Renal pelvis (tissue), 4 donors: Measurements from ENCODE around the gene KIF12. TPM values are rescaled to one million over a fixed set of nuclear protein-coding genes. Genes with fewer than 3 reads are reported as not detected.
A peak's percentile ranks its signal among the peaks of the same experiment; 100 is the strongest.
"Not testable (repeated sequence)": the region's sequence is repeated elsewhere in the genome, so short reads cannot be mapped to it uniquely, and the experiment has no call there.

Experiments used
- DNase-seq: peaks from one replicate; pipeline ENCODE4 v3.0.0-alpha.2; 2013
- polyA plus RNA-seq, 3 donors: library from polyadenylated mRNA; unstranded; fragments of 120-200 nt; gene quantifications; one replicate each; pipeline ENCODE4 v1.2.1, GENCODE V29; 2013; ENCODE audit not compliant: insufficient read length in 3 of 3

The KIF12 gene
- polyA plus RNA-seq, 3 donors = 191 to 249 (median 227) TPM

DNA sequence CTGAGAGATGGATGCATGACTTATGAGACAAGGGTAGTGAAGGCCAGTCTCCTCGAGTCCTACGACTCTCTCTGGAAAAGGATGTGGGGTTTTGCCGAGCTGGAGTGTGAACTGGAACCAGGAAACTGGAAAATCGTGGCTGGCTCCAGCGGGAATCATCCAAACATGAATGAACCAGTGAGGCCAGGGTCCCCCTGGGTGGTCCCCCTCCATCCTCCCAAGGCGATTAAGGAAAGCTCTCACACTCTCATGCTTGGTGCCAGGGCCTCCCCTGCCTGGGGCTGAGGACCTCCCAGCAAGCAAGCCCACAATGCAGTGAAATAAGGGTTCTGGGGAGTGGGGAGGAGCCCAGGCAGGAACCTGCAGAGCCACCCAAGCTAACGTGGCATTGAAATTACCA lies 11.4 kb downstream of the KIF12 start:
- DNase-seq = no peak

DNA sequence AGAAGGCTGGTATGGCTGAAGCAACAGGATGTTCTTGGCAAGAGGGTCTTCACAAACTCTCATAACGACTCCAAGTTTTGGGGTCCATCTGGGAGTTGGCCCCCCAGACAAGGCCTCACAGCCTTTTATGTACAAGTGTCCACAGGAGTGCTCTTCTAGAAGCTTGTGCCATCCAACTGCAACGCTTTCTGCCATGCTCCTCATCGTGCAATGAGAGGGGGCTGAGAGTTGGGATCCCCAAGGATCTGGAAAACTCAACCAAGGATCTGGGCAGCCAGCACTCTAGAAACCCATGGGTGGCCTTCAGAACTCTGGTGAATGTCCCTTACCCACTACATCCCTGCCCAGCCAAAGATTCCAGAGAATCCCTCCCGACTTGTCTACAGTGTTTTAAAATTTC lies 12.5 kb downstream of the KIF12 start:
- DNase-seq = no peak

DNA sequence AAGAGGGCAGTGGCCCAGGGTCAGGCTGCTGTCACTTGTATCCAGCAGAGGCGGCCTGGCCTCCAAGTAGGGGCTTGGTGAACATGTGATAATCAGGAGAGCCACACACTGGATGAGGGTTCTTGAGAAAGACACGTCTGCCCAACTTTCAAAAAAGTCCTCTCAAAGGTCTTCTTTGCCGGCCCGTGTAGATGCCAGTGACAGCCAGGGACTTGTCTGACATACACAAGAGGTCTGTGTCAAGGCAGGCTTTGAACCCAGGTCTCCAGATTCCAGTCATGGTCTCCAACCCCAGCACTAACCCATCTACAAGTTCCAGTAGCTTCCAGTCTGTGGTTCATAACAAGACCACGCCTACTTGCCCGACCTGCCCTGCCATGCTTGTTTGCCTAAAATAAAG lies 13.1 kb downstream of the KIF12 start:
- DNase-seq = no peak

GRCh38 chr9:114085387-114085789 lies 13.7 kb downstream of the KIF12 start:
- DNase-seq = no peak

DNA sequence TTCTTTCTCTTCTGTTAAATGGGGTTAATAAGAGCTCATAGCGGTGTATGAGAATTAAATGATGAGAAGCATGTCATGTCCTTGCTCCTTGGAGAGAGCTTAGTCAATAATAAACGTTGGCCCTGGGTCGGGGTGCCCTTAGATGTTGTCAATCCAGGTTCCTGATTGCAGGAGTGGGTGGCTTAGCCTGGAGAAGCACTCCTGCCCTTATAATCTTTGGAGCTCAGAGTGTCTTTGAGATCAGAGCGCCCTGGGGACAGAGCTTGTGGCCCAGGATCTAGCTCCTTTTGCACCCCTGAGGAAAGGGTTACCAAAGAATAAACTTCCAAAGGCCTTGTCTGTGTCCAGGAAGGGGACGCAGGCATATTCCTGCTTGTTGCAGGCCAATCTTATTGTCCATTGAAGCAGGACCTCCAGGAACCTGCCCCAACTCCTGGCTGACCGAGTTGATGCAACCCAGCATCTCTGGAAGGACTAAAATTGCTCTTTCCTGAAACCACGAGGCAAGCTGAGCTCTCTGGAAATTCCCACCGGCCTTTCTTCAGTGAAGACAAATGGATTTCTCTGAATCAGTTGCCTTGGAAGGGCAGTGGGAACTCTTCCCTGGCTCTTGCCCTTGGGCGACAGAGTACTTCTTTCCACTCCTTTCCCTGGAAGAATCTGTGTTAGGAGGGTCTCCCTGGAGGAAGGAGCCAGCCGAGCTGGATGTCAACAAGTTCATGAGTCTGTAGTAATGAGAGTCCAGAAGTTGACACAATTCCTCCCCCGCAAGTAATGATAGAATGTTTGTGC lies 14.6 kb downstream of the KIF12 start:
- no peak for DNase-seq

DNA sequence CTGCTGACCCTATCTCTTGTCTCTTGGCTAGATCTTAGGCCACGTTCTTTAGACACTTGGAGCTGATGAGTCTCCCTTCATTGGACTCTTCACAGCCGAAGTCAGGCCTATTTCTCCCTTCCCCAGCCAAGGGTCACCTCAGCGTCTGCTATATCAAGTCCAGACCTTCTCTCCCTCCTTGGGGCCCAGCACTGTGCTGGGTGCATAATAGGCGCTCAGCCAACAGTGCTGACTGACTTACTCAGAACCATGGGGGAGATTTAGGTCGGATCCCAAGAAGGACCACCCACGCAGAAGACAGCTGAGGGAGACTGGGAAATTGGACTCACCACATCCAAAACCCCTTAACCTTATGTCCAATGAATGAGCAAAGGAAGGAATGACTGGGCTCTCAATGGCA lies 15.4 kb downstream of the KIF12 start:
- no peak for DNase-seq

DNA sequence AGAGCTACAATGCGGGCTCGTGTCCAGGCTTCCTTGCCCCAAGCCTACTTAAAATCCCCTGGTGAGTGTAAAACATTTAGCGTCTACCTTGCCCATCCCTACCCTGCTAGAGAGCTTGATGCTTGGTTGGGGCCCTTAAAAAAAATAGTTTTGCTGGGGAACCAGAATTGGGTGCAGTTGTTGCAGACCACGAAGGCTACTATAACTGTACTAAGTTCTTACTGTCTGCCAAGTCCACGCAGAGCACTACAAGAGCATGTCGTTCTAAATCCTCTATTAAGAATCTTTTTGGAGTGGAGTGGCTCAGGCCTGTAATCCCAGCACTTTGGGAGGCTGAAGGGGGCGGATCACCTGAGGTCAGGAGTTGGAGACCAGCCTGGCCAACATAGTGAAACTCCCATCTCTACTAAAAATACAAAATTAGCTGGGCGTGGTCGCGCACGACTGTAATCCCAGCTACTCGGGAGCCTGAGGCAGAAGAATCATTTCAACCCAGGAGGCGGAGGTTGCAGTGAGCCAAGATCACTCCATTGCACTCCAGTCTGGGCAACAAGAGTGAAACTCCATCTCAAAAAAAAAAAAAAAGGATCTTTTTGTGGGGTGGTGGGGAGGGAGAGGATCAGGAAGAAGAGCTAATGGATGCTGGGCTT lies 16.2 kb downstream of the KIF12 start:
- DNase-seq = not testable (repeated sequence)

DNA sequence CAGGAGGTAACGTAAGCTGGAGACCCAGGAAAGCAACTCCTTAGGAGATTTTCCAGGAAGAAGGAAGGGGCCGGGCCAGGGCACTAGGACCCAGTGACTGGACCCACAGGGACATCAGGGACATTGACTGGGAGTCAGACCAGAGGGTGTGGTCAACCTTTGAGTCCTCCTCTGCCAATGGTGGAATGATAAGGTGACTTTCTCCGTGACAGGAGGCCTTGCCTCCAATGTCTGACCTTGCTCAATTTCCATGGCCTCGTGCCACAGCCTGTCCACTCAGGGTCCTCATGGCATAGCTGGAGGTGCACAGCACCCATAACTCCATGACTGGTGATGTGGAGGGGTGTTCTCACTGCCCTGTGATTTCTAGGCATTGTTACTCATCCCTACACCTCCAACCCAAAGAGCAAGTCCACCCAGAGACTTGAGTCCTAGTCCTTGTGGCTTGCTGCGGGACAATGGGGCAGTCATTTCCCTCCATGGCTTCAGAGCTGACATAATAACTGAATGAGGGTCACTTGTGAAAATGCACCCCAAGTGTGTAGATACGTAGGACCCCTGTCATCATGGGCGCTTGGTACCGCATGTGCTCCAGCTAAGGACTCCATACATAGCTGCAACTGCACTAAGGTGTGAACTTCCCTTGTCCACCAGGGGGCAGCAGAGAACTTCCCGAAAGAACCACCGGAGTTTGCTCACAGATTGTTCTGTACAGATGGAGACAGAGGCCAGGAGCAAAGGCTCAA lies 16.9 kb downstream of the KIF12 start:
- DNase-seq = peak; percentile 92

- no peak for DNase-seq
Observed at GRCh38 chr9:114081441-114082016, 17.6 kb downstream of the KIF12 start.

DNA sequence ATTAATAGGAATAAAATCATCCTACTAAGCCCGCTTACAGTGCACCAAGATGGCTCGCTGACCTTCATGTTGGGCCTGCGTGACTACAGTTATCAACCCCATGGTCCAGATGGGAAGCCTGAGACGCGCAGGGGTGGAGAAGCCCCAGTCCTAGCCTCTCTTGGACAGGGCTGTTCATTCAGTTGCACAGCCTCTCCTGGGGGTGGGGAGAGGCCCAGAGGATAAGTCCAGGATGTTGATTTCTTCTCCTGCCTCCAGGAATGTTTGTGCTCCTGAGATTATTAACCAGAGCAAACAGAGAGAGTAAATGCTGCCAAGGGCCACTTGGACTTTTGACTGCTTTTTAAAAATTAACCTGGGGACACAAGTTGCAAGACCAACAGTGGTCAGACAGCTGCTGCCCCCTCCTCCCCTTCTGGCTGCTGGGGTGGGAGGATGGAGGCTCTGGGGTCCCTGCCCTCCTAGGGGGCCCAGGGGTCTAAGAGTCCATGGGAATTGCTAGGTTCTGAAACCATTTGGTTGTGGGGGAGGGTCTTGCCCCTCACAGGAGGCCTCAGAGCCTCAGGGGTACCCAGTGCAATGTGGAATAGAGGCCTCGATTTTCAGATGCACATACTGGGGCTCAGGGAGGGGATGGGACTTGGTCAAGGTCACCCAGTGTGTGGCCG lies 18.2 kb downstream of the KIF12 start:
- peak; percentile 61 for DNase-seq

DNA sequence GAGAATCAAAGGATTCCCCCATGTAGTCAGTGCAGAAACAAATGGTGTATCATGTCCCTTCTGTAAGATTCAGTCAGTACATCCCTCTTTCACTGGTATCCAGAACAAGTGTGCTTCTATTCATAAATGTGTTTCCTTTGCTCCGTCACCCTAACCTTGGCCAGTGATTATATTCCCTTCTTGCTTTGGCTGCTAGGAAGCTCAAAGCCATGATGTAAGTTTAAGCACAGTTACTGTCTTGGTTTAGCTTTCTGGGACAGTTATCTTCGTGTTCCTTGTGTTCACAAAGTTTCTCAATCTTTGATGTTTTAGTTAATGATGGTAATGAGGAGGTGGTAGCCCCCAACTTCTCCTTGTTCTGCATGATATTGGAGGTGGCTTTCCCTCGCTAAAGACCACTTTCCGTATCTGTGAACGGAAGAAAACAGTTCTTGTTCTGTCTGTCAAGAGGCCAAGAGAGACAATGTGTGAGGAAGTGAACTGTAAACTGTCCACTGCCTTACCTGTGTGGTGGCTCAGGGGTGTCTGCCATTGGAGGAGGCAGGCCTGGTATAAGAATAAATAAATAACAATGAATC lies 18.8 kb downstream of the KIF12 start:
- no peak for DNase-seq

GRCh38 chr9:114078781-114079156 lies 20.3 kb downstream of the KIF12 start:
- DNase-seq = no peak

DNA sequence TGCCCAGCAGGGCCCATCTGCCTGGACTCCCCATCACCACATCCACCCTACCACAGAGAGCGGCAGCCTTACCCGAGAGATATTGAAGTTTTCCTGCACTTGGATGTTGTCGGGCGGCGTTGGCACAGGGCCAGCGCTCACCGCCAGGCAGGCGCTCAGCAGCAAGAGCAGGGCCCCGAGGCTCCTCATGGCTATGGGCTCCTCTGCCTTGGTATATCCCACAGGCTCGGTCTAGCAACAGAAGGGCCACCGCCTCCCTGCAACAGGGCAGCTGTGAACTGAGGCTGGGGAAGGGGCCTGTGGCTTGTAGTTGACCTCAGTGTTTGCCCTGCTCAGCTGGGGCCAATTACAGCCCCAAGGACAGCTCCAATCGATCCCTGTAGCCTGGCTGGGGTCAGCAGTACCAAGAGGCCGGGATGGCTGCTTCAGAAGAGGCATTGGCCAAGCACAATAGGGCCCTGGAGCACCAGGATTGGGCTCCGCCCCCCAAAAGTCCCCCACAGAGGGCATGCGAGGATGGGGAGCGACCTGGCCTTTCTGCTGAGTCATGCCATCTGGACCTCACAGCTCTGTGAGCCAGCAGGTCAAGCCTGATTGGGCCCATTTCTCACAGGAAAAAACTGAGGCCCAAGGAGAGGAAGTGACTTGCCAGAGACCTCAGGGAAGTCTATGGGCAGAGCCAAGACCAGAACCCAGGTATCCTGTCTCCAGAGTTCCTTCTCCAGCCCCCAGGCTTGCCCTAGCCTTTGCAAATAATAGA lies 20.9 kb downstream of the KIF12 start, which contains the start of gene AMBP:
Gene AMBP, minus strand, starts transcription at position 280 of the 760 bp plus-strand sequence. Its CDS starts 91 bp downstream, at position 189.
- DNase-seq = no peak

DNA sequence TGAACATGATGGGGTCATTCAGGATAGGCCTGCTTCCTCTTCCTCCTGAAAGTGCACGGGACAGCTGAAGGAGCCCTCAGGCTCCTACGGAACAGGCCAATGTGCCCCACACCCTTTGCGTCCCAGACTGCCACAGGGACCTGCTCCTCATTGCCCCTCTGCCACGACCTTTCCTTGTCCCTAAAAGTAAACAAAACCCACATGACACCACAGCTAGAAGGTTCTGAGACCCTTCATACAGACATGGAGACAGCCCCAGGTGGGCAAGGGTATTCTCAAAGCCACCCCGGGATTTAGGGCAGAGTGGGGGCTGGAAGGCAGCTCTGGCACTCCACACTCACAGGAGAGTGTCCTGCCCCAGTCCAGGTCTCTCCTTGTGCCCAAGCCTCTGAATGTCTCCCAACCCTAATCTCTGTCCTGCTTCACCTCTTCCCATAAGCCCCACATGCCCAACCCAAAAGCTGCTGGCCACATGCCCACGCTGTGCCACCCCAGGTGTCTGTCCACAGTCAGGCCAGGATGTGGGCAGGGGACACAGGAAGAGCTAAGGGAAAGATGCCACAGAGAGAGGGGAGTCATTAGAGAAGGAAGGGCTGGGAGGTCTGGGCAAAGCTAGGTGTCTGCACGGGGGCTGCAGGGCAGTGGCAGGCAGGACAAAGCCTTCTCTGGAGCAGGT lies 21.8 kb downstream of the KIF12 start:
- DNase-seq = no peak

DNA sequence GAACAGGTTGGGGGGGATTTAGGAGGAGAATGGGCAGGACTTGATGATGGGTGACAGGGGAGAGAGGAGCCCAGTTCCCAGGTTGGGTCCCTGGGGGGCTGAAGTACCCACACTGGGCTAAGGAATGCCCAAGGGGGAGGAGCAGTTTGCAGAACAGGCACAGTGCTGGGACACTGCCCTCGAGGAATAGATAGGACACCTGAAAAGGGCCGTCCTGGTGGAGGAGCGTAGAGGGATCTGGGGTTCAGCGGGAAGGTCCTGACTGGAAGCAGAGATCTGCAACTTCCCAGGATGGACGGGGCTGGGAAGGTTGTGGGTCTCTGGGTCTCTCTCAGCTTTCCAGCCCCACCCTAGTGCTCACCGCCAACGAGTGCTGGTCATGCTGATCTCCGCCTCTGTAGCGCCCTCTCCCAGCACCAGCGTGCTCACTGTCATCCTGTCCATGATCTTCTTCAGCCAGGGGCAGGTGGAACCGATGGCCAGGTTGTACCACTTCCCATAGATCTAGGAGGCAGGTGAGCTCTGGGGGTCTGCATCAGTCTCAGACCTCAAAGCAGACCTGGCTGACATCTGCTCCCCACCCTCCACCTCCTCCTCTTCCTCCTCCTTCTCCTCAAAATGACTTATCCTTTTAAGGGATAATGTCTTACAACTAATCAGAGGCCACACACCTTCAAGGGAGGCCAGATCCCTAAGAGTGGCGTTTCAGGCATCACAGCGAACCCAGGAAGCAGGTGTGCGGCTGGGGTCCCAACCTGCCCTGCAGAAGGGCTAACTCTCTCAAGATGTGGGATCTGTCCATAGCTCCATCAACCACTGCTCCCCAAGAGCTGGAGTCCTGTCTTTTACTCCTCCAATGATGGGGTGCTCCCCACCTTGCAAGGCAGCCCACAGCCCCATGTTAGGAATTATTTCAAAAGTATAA lies 22.6 kb downstream of the KIF12 start:
- DNase-seq = no peak

- no peak for DNase-seq
Observed at GRCh38 chr9:114075602-114076001, 23.5 kb downstream of the KIF12 start.

DNA sequence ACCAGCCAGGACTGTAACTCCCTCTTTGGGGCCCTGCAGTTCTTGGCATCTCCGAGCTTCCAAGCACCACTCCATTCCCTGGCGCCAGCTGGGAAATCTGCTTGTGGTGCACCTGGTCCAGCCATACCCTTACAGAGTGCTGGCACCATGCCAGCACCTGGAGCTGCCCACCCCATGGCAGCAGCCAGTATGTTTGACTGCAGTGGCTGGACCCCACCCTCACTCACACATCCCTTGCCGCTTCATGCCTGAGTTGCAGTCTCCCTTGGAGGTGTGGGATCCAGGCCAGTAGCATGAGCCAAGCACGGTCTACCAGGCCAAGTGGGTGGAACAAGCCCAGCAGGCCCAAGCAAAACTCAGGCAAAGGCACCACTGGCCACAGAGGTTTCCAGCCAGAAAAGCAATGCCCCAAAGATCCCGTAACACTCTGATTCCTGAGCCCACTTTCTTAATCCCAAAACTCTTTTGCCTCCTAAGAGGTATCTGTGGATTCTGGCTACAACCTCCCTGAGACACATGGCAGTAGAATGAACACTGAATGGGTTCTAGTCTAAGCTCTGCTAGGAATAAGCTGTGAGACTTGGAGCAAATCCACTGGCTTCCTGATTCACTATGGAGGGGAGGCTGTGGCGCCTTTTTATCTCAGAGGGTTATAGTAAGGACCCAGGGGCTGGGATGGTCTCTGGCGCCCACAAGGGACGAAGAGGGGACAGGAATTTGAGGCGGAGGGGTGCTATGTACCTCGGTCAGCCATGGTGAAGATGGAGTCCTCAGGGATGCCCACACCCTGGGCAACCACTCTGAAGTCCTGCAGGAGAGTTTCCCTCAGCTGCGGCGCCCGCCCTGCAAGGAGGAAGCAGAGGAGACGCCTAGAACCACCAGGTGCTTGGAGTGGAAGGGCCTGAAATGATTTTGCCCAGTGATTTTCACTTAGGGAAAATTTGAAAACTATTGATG lies 26.6 kb downstream of the KIF12 start:
- no peak for DNase-seq
